Stimulated activated CD4-positive, alpha-beta T cell treated with anti-CD3 and anti-CD28 coated beads, Interleukin-1b, Interleukin-23, amount 100 ng/mL, for 24 hours (primary cell): ENCODE data around the gene ATG10.
"Not testable (repeated sequence)": the region's sequence is repeated elsewhere in the genome, so short reads cannot be mapped to it uniquely, and the experiment has no call there.

ENCODE experiments used
- DNase-seq, 4 experiments: peaks; one replicate each; pipeline ENCODE4 v3.0.0-alpha.2; 2020; ENCODE audit warnings: low read depth in 4 of 4, low spot score in 1 of 4

ATG10 gene

DNA sequence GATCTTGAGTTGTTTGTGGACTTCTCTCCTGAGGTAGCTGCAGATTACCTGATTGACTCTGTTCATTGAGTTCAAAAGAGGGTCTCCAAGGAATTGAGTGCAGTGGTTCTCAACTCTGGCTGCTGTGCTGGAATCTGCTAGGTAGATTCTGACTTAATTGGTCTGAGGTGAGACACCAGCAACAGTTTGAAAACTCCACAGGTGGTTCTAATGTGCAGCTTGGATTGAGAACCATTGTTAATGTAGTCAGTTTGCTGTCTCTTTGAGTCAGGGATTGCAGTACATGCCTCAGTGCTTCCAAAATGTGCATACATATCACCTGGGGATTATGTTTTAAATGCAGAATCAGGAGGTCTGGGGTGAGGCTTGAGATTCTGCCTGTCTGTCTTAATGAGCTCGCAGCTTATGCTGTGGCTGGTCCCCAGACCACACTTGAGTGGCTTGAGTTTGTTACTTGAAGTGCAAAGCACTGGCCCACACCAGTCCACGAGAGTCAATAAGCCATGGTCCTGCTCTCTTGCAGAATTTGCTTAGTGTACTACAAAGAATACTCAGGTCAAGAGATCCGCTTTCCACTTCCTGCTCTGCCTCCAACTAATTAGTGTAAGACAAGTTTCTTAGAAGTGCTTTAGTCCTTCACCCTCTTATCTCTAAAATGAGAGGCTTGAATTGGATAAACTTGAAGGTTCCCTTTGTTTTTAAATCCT, 82.3 kb downstream of the ATG10 start:
- no peak for DNase-seq

DNA sequence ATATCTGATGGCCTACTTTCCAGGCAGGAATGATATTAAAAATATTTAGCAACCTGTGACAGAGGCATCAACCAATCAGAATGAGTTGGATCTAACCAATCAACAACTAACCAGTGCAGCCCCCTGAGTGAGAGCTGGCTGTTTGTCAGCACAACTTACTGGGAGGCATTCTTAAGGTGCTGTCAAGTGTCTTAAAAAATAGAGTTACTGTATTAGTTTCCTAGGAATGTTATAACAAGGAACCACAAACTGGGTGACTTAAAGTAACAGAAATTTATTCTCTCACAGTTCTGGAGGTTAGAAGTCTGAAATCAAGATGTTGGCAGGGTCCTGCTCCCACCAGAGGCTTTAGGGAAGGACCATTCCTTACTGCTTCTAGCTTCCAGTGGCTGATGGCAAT, 85.2 kb downstream of the ATG10 start:
- no peak for DNase-seq

DNA sequence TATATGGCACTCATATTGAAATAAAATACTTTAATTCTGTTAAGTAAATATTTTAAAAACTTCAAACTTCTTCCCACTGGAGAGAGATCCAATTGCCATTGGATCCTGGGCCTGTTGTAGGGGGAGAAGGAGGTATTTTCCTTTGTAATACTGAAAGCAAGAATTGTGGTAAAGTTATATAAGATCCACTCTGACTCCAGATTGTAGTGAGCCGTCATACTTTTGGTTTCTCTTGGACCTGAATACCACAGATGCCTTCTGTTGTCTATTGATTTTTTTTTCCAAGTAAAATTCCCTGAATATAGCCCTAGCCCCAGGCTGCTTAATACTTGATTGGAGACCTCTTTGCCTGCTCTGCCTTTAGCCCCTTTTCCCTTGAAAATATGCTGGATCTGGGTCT, 86.9 kb downstream of the ATG10 start:
- no peak for DNase-seq

DNA sequence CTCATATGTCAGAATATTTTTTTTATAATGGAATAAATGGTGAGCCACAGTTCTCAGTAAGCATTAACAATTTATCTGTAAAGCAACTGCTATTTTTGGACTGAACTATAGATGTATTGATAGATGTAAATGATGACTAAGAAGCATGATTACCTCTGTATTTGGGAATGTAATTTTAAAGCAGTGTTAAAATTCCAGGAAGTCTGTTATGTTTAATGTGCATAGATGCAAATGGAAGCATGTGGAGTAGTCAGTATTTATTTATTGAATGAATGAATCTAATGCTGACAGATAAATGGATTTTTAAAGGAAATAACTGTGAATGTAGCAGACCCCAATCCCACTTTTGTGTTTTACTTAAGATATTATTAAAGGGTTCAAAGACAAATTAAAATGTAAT, 95.0 kb downstream of the ATG10 start:
- no peak for DNase-seq

DNA sequence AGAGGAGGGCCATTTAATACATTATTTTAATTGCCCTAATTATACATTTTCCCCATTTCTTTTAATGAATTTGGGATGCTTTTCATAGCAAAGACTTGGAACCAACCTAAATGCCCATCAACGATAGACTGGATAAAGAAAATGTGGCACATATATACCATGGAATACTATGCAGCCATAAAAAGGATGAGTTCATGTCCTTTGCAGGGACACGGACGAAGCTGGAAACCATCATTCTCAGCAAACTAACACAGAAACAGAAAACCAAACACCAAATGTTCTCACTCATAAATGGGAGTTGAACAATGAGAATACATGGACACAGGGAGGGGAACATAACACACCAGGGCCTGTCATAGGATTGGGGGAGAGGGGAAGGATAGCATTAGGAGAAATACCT, 96.2 kb downstream of the ATG10 start:
- not testable (repeated sequence) for DNase-seq

DNA sequence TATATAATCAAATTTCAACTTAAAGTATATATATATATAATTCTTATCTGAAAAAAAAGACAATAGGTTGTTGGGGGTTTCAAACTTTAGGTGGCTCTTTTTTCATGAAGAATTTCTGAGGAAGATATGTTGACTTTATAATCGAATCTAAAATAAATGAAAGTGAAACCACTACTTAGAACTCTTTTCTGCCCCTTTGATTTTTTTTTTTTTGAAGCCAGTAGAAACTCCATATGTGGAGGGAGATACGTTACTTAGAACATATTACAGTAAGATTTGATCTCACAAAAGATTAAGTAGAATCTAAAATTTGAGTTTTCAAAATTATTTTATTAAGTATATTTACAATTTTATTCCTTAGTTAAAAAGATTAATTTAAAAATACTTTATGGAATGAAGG, 96.9 kb downstream of the ATG10 start:
- no peak for DNase-seq

DNA sequence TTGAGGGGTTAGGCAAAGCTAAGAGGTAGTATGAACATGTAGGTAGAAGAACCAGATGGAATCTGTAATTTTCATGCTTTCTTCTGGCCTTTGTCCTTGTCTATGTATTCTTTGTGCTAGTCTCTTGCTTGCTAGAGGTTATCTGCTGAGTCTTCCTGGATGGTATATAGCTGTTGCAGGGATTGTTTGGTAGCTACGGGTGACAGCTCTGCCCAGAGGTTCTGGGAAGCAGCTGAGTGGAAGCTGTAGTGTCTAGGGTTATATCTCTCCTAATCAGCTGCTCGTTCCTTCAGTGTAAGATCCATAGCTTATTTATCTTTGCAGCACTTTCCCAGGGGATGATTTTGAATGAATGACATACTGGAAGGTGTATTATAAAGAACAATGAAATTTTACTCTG, 100.3 kb downstream of the ATG10 start:
- no peak for DNase-seq

DNA sequence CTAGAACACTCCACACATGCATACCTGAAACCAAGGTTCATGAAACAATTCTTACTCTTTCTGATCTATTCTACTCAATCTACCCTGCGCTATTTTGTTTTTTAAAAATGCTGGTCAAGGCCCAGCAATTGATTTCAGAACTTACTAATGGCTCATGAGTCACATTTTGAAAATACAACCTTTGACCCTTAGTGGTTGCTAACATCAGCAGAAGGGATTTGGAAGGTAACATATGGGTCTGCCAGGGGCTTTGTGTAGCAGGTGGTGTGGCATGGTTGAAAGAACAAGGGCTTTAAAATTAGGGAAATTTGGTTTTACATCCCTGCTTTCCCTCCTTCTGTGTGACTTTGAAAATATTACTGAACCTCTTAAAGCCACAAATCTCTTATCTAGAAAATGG, 101.4 kb downstream of the ATG10 start:
- DNase-seq: no peak

DNA sequence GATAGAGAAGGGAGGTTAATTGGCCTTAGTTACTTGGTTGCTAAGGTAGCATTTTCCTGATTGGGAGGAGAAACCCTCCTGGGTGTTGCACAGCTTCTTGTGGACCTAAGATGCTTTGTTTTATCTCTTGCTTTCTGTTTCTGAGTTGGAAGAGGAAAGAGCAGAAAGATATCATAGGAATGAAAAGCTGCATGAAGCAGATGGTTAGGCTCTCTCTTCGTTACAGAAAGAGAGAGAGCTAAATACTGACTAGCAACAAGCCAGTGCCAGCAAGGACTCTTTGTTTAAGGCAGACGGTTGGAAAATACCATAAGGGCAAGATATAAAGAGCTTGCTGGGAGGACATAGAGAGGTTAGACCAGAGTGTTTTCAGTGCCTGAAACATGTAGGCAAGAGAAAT, 103.1 kb downstream of the ATG10 start:
- DNase-seq: no peak

DNA sequence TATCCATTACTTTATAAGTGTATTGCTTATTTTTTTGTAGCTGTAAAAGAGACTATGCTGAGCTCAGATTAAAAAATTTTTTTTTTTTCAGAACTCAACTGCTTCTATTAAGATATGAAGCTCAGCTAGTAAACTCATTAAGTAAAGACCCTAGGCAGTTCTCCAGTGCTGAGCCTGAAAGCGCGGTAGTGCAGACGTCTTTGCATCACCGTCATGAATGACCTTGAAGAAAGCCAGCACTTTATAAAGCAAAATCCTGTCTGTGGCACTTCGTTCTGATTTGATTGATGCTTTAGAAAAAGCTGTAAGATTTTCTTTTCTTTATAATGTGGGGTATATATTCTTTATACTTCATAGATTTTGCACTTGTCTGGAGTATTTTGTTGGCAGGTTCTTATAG, 105.7 kb downstream of the ATG10 start:
- DNase-seq: no peak

DNA sequence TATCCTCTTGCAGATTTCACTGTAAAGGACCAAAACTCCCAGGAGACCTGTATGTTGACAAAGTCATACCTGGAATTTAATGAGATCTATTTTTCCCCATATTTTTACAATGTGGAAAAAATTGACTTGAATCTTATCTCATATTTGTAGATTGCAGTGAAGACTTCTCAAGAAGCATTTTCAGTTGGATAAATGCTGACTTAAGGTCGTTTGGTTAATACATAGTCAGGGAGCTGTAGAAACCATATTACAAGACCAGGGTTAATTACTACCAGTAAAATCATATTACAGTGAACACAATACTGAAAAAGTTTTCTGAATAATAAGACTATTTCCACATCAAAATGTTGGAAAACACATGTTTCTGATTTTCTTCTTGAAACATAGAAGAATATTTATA, 119.8 kb downstream of the ATG10 start:
- no peak for DNase-seq

DNA sequence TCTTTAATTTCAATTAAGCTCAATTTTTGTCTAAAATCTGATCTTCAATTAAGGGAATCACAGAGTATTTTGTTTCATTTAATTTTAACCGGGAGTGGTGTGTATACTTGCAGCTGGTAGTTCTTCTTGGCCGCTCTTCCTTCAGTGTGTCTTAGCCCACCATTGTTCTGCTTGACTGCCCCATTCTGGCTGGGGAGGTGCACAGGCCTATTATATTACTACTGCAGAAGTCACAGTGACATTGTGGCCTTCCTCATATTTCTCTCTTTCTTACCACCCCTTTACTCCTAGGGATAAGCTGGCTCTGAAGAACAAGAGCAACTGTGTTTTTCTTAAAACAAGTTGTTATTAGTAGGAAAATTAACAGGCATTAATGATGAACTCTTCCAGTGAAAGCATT, 123.7 kb downstream of the ATG10 start:
- DNase-seq: no peak

DNA sequence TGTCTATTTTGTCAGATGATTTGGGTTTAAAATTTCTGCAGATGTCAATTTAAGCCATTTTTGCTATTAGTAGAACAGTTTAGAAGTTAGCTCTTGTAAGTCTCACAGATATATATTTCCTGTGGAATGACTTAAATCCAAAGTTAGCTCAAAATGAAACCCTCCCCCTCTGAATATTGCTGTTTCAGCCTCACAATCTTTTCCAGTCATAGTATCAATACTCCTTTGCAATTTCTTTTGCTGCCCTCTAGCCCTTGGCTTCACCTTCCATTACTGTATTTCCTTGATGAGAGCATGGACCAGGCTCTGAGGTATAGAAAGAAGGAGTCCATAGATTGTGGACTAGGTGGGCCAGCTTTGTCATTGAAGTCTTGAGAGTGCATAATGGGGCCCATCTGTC, 124.4 kb downstream of the ATG10 start:
- DNase-seq: no peak

DNA sequence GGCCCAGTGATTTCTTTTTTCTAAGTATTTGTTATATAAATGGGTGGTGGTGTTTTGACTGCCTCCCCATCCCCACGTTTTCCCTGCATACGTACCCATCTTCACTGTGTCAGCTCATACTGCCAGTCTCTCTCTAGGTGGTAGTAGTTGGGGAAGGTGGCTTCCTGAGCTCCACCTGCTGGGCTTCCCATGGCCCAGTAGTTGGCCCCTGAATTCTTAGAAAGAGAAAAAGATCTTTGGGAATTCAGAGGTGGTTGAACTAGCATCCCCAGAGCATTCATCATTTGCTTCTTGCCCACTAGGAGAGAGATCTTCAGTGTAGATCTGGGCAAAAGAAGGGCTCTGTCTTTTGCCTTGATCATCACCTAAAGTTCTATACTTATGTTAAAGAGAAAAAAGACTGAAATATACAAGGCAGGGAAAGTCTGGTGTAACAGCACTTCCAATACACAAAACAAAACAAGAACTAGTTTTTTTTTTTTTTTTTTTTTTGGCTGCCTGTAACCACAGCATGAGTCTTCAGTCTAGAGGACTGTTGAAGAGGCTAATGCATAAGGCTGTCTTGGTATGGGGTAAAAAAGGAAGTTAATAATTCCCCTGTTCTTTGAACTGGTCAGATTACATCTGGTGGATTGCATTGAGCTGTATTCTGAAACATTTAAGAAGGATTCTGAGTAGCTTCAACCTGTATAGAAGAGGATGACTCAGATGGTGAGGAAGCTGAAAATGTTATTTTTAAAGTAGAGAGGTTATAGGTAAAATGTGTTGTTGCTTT, 128.7 kb downstream of the ATG10 start:
- DNase-seq: no peak

DNA sequence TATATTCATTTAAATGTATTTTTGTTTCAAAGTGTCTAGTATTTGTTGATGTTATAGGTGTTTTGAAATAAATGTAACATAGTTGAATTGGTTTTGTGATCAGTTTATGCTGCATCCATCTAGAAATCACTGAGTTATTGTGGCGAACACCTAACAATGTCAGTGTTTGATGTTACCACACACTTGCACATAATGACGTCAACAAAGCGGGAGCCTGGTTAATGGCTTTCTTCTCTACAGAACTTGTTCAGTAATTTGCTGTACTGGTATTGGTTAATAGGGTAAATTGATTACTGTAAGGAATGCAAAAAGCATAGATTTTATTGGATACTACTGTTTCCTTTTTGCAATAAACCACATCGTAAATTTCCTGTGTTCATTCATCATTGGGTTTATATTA, 133.0 kb downstream of the ATG10 start:
- DNase-seq: peak in 1 of 4 experiments; percentile 2

DNA sequence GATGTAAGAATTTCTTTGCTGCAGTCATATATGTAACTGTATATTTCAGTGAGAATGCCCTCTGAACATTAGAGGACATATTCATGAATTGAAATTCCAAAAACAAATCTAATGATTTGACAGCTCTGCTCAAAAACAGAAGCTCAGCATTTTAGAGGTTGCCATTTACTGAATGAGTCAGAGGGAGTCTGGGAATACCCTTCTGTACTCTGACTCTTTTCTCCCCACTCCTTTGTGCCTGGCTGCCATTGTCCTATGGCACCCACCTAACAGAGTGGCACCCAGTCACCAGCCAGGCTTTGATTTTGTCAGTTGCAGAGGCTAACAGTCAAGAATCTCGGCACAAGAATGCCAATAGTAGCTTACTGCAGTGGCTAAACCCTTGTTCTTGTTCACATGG, 133.6 kb downstream of the ATG10 start:
- DNase-seq: no peak

DNA sequence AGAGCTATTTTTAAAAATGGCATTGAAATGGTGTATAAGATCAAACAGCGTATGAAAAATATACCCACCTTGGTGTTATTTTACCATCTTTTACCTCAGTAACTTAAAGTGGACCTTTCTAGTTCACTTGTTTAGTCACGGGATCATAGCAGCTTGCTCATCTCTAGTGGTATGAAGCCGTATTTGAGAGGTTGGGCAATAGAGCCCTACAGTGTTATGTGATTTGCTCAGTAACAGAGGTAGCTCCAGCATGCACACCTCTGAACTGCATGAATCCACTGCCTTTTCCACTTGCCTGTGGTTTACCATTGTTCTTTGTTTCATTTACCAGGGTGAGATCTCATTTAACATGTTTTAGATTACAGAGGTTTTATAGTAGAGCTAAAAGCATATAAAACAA, 134.4 kb downstream of the ATG10 start:
- no peak for DNase-seq

DNA sequence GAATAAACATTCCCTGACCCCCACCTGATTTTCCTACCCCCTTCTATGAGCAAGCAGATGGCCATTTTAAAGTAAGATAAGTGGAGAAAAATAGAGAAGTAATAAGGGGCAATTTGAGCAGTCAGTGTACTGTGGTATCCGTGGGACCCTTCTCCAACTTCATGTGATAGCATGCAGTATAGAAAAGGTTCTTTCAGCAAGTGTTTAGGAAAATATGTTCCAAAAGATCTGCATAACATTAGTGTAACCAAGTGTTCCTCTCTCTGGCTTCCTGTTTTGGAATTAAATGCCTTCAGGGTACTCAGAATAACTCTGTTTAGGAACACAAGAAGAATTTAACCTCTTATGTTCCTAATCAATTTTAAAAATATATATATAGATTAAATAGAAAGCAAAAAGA, 134.9 kb downstream of the ATG10 start:
- no peak for DNase-seq

DNA sequence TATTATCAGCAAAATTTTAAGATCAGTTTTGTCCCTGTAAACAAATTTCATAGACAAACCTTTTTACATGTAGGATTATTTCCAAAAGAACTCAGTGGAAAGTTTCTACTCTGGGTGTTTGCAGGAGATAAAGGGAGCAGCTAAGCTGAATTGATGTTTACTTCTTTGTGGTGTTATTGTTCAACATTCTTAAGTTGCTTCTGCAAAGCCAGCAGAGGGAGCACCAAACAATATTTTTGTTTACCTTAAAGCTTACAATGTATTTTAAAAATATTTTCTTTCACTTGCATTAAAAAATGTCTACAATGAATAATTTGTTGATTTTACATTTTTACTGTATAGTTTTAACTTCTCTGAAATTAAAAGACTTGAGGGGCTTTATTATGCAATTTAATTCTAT, 135.4 kb downstream of the ATG10 start:
- no peak for DNase-seq

DNA sequence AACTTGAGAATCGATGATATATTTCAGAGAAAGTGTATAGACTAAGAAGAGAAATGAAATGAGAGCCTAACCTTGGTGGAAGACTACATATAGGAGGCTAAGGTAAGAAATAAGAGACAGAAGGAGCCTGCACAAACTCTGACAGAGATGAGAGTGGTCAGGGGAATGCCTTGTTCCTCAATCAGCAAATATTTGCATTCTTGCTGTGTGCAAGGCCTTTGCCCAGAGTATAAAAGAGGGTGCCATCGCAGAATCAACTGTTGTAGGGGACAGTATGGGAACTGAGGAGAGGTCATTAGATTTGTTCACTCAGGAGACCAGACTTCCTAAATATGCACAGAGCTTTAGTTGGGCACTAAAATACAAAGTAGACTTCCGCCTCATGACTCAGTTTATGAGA, 137.2 kb downstream of the ATG10 start:
- no peak for DNase-seq

DNA sequence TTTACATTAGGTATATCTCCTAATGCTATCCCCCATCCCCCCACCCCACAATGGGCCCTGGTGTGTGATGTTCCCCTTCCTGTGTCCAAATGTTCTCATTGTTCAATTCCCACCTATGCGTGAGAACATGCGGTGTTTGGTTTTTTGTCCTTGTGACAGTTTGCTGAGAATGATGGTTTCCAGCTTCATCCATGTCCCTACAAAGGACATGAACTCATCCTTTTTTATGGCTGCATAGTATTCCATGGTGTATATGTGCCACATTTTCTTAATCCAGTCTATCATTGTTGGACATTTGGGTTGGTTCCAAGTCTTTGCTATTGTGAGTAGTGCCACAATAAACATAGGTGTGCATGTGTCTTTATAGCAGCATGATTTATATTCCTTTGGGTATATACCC, 138.1 kb downstream of the ATG10 start:
- DNase-seq: not testable (repeated sequence)

DNA sequence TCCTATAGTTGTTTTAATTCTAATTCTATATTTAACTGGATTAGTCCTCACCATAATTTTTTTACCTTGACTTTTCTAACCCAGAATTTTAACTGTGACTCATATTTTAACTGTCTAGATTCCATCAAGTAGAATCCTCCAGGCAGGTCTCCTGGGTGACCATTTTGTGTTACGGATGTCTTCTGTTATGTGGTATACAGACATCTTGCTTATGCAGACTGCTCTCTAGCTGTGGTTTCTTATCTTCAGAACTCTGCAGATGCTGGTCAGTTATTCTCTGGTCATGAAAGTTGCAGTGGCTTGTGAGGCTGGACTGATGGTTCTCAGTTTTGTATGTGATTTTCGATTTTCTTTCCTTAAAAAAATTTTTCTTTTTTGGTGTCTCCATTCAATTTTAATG, 139.4 kb downstream of the ATG10 start:
- DNase-seq: no peak

DNA sequence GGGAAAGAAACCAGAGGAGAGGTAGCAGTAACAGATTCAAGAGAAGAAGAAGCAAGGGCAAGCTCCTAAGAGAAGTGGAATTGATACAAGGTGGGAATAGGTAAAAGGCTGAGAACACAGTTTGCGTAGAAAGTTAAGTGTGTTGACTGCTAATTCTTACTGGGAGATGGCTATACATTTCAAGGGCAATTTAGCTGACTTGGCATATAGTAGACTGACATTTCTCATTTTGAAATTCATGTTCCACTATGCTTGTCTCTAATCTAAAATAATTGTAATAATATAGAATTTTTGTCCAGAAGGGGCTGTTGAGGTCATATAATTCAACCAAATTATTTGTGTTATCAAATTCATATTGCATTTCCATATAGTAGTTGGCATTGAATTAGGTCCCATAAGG, 144.0 kb downstream of the ATG10 start:
- no peak for DNase-seq
